Sigmoid colon (tissue), 7 donors: Measurements from ENCODE around the gene ZNF518B. TPM values are rescaled to one million over a fixed set of nuclear protein-coding genes. Genes with fewer than 3 reads are reported as not detected.

Experiments used
- DNase-seq: peaks from one replicate; pipeline ENCODE4 v3.0.0-alpha.2; 2019
- H3K27ac ChIP-seq, 4 donors: fragments of 200-600 bp; sonication (generic); one replicate each; pipeline ENCODE4 v1.5.1; 2016 to 2019; ENCODE audit warnings: mild to moderate bottlenecking in 1 of 4
- H3K27me3 ChIP-seq, 3 donors: fragments of 200-600 bp; sonication (generic); one replicate each; pipeline ENCODE4 v1.5.1; 2019; ENCODE audit warnings: mild to moderate bottlenecking in 1 of 3
- H3K36me3 ChIP-seq, 4 donors: fragments of 200-600 bp; sonication (generic); one replicate each; pipeline ENCODE4 v1.5.1; 2016 to 2019
- H3K4me1 ChIP-seq, 4 donors: fragments of 200-600 bp; sonication (generic); one replicate each; pipeline ENCODE4 v1.5.1; 2017 to 2019
- H3K4me3 ChIP-seq, 4 donors: fragments of 200-600 bp; sonication (generic); one replicate each; pipeline ENCODE4 v1.5.1; 2017 to 2019; ENCODE audit warnings: mild to moderate bottlenecking in 2 of 4, moderate library complexity in 1 of 4
- H3K9me3 ChIP-seq, 4 donors: fragments of 200-600 bp in 3 of 4; sonication (generic) in 3 of 4; one replicate each; pipeline versions ENCODE4 v1.5.1 to v1.6.1; 2013 to 2019
- CTCF ChIP-seq, 4 experiments: fragments of 450-650 bp in 3 of 4; fragments of 200-600 bp in 1 of 4; IDR thresholded peaks; one replicate each; pipeline ENCODE4 v1.5.1; 2016 to 2019; ENCODE audit warnings: antibody characterized with exemption in 4 of 4, mild to moderate bottlenecking in 3 of 4, moderate library complexity in 2 of 4
- EP300 ChIP-seq, 4 donors: sonication (generic); formaldehyde crosslinking; IDR thresholded peaks; one replicate each; pipeline ENCODE4 v1.6.1; 2017; ENCODE audit warnings: antibody characterized with exemption in 4 of 4
- POLR2A ChIP-seq, 2 donors: fragments of 450-650 bp; IDR thresholded peaks; one replicate each; pipeline ENCODE4 v1.6.1; 2016; ENCODE audit warnings: antibody characterized with exemption in 2 of 2, mild to moderate bottlenecking in 2 of 2, moderate library complexity in 2 of 2
- POLR2AphosphoS5 ChIP-seq, 4 donors: sonication (generic); formaldehyde crosslinking; IDR thresholded peaks; one replicate each; pipeline ENCODE4 v1.6.1; 2017; ENCODE audit warnings: antibody characterized with exemption in 4 of 4
- WGBS, 2 donors: extraction: QIAGEN DNeasy Blood & Tissue Kit; methylation state at CpG; one replicate each; pipeline ENCODE4 v1.1.7; 2013; 5-methylcytosine and 5-hydroxymethylcytosine counted together
- intact Hi-C: fragments of 100-400 bp; cut with DNase I; formaldehyde crosslinking; loops from one replicate; pipeline ENCODE4 v1.15.1; 2023
- polyA plus RNA-seq, 3 donors: library from polyadenylated mRNA; stranded (reverse); fragments of 200-250 nt; gene quantifications; one replicate each; pipeline ENCODE4 v1.2.3, GENCODE V29; 2013
- total RNA-seq, 4 donors: library from RNA; depleted of rRNA; stranded (reverse); fragments of >200 nt; gene quantifications; one replicate each; pipeline ENCODE4 v1.1.0, GENCODE V29; 2016
- donor health status: healthy with polysubstance abuse.
- donor health status: Bipolar disorder and iron deficiency.
- donor health status: healthy.

The ZNF518B gene
- total and polyA plus RNA-seq, 7 donors: 4.6 to 46.0 (median 20.0) TPM

- Histone ChIP-seq H3K4me1 (peaks cover 0 to 19% (median 10%) of the 10 kb centered on the region in 4 donors), H3K27me3 (peaks cover 0 to 20% (median 7%) of the 10 kb centered on the region in 3 donors), H3K9me3 (no peaks in the 10 kb centered on the region), H3K4me3 (peak overlapping the region; percentile 39 to 65 (median 63)), H3K36me3 (peaks cover 3 to 36% (median 11%) of the 10 kb centered on the region in 4 donors), H3K27ac (peak overlapping the region; percentile 29 to 75 (median 61))
- TF ChIP-seq POLR2A (IDR thresholded peaks at IDR 0.05) (no peak), CTCF (IDR thresholded peaks at IDR 0.05) (no peak), EP300 (IDR thresholded peaks at IDR 0.05) (no peak), POLR2AphosphoS5 (IDR thresholded peaks at IDR 0.05) (no peak)
- DNase-seq: no peak
- intact Hi-C loops: loop anchor here (2.0 kb wide), 1 partner anchor 299 kb away; no protein-coding TSS in a partner anchor
- WGBS, 2 donors: 50 to 72% methylated on average over 11 of the region's 11 CpGs
Measured at GRCh38 chr4:10456260-10456594, 999 bp downstream of the ZNF518B start.

GRCh38 chr4:10455133-10455532 is 2.1 kb downstream of the ZNF518B start:
- TF ChIP-seq POLR2AphosphoS5 (IDR thresholded peaks at IDR 0.05): no peak
- TF ChIP-seq CTCF (IDR thresholded peaks at IDR 0.05): no peak
- no peak for TF ChIP-seq EP300 (IDR thresholded peaks at IDR 0.05)
- no peak for TF ChIP-seq POLR2A (IDR thresholded peaks at IDR 0.05)
- Histone ChIP-seq H3K27me3 (peaks cover 0 to 9% (median 0%) of the 10 kb centered on the region in 3 donors), H3K27ac (no peak overlapping the region), H3K9me3 (peaks cover 0 to 5% (median 0%) of the 10 kb centered on the region in 4 donors), H3K4me1 (peaks cover 0 to 15% (median 8%) of the 10 kb centered on the region in 4 donors), H3K36me3 (peaks cover 3 to 47% (median 15%) of the 10 kb centered on the region in 4 donors), H3K4me3 (no peak overlapping the region)
- intact Hi-C loops: no loop called here
- WGBS, 2 donors: 93 to 95% methylated on average over 2 of the region's 2 CpGs
- no peak for DNase-seq

GRCh38 chr4:10454726-10455125 is 2.5 kb downstream of the ZNF518B start:
- Histone ChIP-seq H3K4me1 (peaks cover 0 to 15% (median 8%) of the 10 kb centered on the region in 4 donors), H3K27ac (no peak overlapping the region), H3K27me3 (peaks cover 0 to 5% (median 0%) of the 10 kb centered on the region in 3 donors), H3K36me3 (peaks cover 3 to 51% (median 17%) of the 10 kb centered on the region in 4 donors), H3K9me3 (peaks cover 0 to 5% (median under 1%) of the 10 kb centered on the region in 4 donors), H3K4me3 (no peak overlapping the region)
- no peak for TF ChIP-seq CTCF (IDR thresholded peaks at IDR 0.05)
- no peak for TF ChIP-seq POLR2AphosphoS5 (IDR thresholded peaks at IDR 0.05)
- TF ChIP-seq EP300 (IDR thresholded peaks at IDR 0.05): no peak
- TF ChIP-seq POLR2A (IDR thresholded peaks at IDR 0.05): no peak
- 83 to 93% methylated on average over 6 of the region's 6 CpGs for WGBS, 2 donors
- intact Hi-C loops: no loop called here
- no peak for DNase-seq

GRCh38 chr4:10454121-10454520 is 3.1 kb downstream of the ZNF518B start:
- Histone ChIP-seq H3K27ac (no peak overlapping the region), H3K4me1 (peaks cover 0 to 15% (median 8%) of the 10 kb centered on the region in 4 donors), H3K4me3 (no peak overlapping the region), H3K36me3 (peaks cover 3 to 51% (median 17%) of the 10 kb centered on the region in 4 donors), H3K9me3 (peaks cover 0 to 5% (median 1%) of the 10 kb centered on the region in 4 donors), H3K27me3 (no peaks in the 10 kb centered on the region)
- intact Hi-C loops: no loop called here
- WGBS, 2 donors: 86 to 98% methylated on average over 1 of the region's 1 CpG
- no peak for TF ChIP-seq POLR2AphosphoS5 (IDR thresholded peaks at IDR 0.05)
- TF ChIP-seq EP300 (IDR thresholded peaks at IDR 0.05): no peak
- no peak for TF ChIP-seq CTCF (IDR thresholded peaks at IDR 0.05)
- TF ChIP-seq POLR2A (IDR thresholded peaks at IDR 0.05): no peak
- no peak for DNase-seq

GRCh38 chr4:10448991-10449390 is 8.2 kb downstream of the ZNF518B start:
- TF ChIP-seq POLR2A (IDR thresholded peaks at IDR 0.05): no peak
- no peak for TF ChIP-seq CTCF (IDR thresholded peaks at IDR 0.05)
- TF ChIP-seq POLR2AphosphoS5 (IDR thresholded peaks at IDR 0.05): no peak
- no peak for TF ChIP-seq EP300 (IDR thresholded peaks at IDR 0.05)
- H3K36me3 ChIP-seq: peaks cover 17 to 83% (median 32%) of the 10 kb centered on the region in 4 donors
- no peaks in the 10 kb centered on the region for H3K4me1 ChIP-seq
- no peak overlapping the region for H3K27ac ChIP-seq
- H3K9me3 ChIP-seq: peaks cover 0 to 28% (median 8%) of the 10 kb centered on the region in 4 donors
- WGBS, 2 donors: 96 to 97% methylated on average over 5 of the region's 5 CpGs
- no peak for DNase-seq
- intact Hi-C loops: no loop called here
- H3K27me3 ChIP-seq: no peaks in the 10 kb centered on the region
- H3K4me3 ChIP-seq: no peak overlapping the region
